SKM-1 treated with dmso at 0.1 percent for 144 hours (cell line): ENCODE results near the gene FLVCR1.

Source experiments
- DNase-seq: peaks from one replicate; lab custom pipeline; 2025; ENCODE audit not compliant: unreplicated experiment; lab: John Stamatoyannopoulos, UW

FLVCR1 gene

DNA sequence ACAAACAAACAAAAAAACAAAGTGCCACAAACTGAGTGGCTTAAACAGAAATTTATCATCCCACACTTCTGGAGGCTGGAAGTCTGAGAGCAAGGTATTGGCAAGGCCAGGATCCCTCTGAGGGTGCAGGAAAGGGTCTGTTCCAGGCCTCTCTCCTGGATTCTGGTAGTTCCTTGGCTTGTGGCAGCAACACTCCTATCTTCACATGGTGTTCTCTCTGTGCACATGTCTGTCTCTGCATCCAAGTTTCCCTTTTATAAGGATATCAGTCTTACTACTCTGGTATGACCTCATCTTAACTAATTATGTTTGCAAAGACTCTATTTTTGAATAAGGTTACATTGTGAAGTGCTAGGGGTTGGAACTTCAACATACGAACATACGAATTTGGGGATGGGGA is 87.0 kb downstream of the FLVCR1 start:
- DNase-seq, result no peak

GRCh38 chr1:212945463-212946160 is 87.5 kb downstream of the FLVCR1 start:
- DNase-seq, result no peak

- DNase-seq, result no peak
Observed at GRCh38 chr1:212946872-212947271, 88.8 kb downstream of the FLVCR1 start.
